ENCODE data around the gene CENATAC. TPM values are rescaled to one million over a fixed set of nuclear protein-coding genes. Genes with fewer than 3 reads are reported as not detected.
"Not testable (repeated sequence)": the region's sequence is repeated elsewhere in the genome, so short reads cannot be mapped to it uniquely, and the experiment has no call there.

CENATAC gene
- polyA plus RNA-seq, 1 donor from 2014 or later: 70.3 TPM

GRCh38 chr11:119030329-119031047, 32.5 kb downstream of the CENATAC start, which contains the start of gene SLC37A4:
Gene SLC37A4, minus strand, starts transcription at chr11:119030877.
- Histone ChIP-seq H3K9me3 (ENCODE audit: low read length) (no peaks in the 10 kb centered on the region), H3K79me2 (replicated peaks; ENCODE audit: insufficient read depth, low read length) (peaks cover 9% of the 10 kb centered on the region), H3K4me3 (ENCODE audit: low read length) (peak within 1 kb of the TSS; percentile 99), H3K4me2 (ENCODE audit: low read length) (peak within 1 kb of the TSS; percentile 97), H3K36me3 (ENCODE audit: insufficient read depth, low read length) (no peaks in the 10 kb centered on the region), H3K9ac (ENCODE audit: low read length) (peak within 1 kb of the TSS; percentile 88), H3F3A (ENCODE audit: insufficient read depth, low read length, poor library complexity, severe bottlenecking) (no peaks in the 10 kb centered on the region), H2AFZ (ENCODE audit: low read depth, low read length) (peak within 1 kb of the TSS; percentile 98), H4K20me1 (ENCODE audit: insufficient read depth) (no peaks in the 10 kb centered on the region), H3K27ac (ENCODE audit: low read length) (peak within 1 kb of the TSS; percentile 66), H3K27me3 (ENCODE audit: insufficient read depth, low read depth, low read length) (no peaks in the 10 kb centered on the region), H3K9me2 (ENCODE audit: insufficient read depth, low read length) (no peaks in the 10 kb centered on the region)
- no peak for TF ChIP-seq REST (IDR thresholded peaks at IDR 0.05; ENCODE audit: borderline replicate concordance)
- TF ChIP-seq SMC3 (conservative IDR thresholded peaks at IDR 0.05; ENCODE audit: poor library complexity): peak; percentile 41
- TF ChIP-seq CTCF (IDR thresholded peaks at IDR 0.05; ENCODE audit: poor library complexity, severe bottlenecking): no peak
- no peak for TF ChIP-seq TAF1 (IDR thresholded peaks at IDR 0.05; ENCODE audit: low read depth)
- peak; percentile 81 for TF ChIP-seq POLR2AphosphoS5 (IDR thresholded peaks at IDR 0.05)
- no peak for TF ChIP-seq EZH2 (IDR thresholded peaks at IDR 0.05; ENCODE audit: borderline replicate concordance, insufficient read depth, low read length, poor library complexity, severe bottlenecking)
- TF ChIP-seq RAD21 (conservative IDR thresholded peaks at IDR 0.05): no peak
- TF ChIP-seq EP300 (conservative IDR thresholded peaks at IDR 0.05; ENCODE audit: poor library complexity, severe bottlenecking): peak; percentile 20
- peak; percentile 86 for TF ChIP-seq MXI1 (conservative IDR thresholded peaks at IDR 0.05; ENCODE audit: poor library complexity, severe bottlenecking)

GRCh38 chr11:119031912-119032280, 34.0 kb downstream of the CENATAC start:
- H3F3A ChIP-seq (ENCODE audit: insufficient read depth, low read length, poor library complexity, severe bottlenecking): no peaks in the 10 kb centered on the region
- no peaks in the 10 kb centered on the region for H3K36me3 ChIP-seq (ENCODE audit: insufficient read depth, low read length)
- H3K4me3 ChIP-seq (ENCODE audit: low read length): no peak overlapping the region
- no peaks in the 10 kb centered on the region for H4K20me1 ChIP-seq (ENCODE audit: insufficient read depth)
- no peaks in the 10 kb centered on the region for H3K27me3 ChIP-seq (ENCODE audit: insufficient read depth, low read depth, low read length)
- H2AFZ ChIP-seq (ENCODE audit: low read depth, low read length): no peak overlapping the region
- no peak overlapping the region for H3K9ac ChIP-seq (ENCODE audit: low read length)
- TF ChIP-seq TAF1 (IDR thresholded peaks at IDR 0.05; ENCODE audit: low read depth) (no peak), SMC3 (conservative IDR thresholded peaks at IDR 0.05; ENCODE audit: poor library complexity) (no peak), RAD21 (conservative IDR thresholded peaks at IDR 0.05) (no peak), EZH2 (IDR thresholded peaks at IDR 0.05; ENCODE audit: borderline replicate concordance, insufficient read depth, low read length, poor library complexity, severe bottlenecking) (no peak), EP300 (conservative IDR thresholded peaks at IDR 0.05; ENCODE audit: poor library complexity, severe bottlenecking) (no peak), REST (IDR thresholded peaks at IDR 0.05; ENCODE audit: borderline replicate concordance) (no peak), MXI1 (conservative IDR thresholded peaks at IDR 0.05; ENCODE audit: poor library complexity, severe bottlenecking) (no peak), CTCF (IDR thresholded peaks at IDR 0.05; ENCODE audit: poor library complexity, severe bottlenecking) (no peak), POLR2AphosphoS5 (IDR thresholded peaks at IDR 0.05) (no peak)
- no peak overlapping the region for H3K4me2 ChIP-seq (ENCODE audit: low read length)
- no peak overlapping the region for H3K27ac ChIP-seq (ENCODE audit: low read length)
- peaks cover 9% of the 10 kb centered on the region for H3K79me2 ChIP-seq (replicated peaks; ENCODE audit: insufficient read depth, low read length)
- H3K9me3 ChIP-seq (ENCODE audit: low read length): no peaks in the 10 kb centered on the region
- H3K9me2 ChIP-seq (ENCODE audit: insufficient read depth, low read length): no peaks in the 10 kb centered on the region

- not testable (repeated sequence) for H3F3A ChIP-seq (ENCODE audit: insufficient read depth, low read length, poor library complexity, severe bottlenecking); H4K20me1 ChIP-seq (ENCODE audit: insufficient read depth); H3K27ac ChIP-seq (ENCODE audit: low read length); H3K9me2 ChIP-seq (ENCODE audit: insufficient read depth, low read length); H3K27me3 ChIP-seq (ENCODE audit: insufficient read depth, low read depth, low read length); H2AFZ ChIP-seq (ENCODE audit: low read depth, low read length); H3K4me2 ChIP-seq (ENCODE audit: low read length); H3K36me3 ChIP-seq (ENCODE audit: insufficient read depth, low read length); H3K4me3 ChIP-seq (ENCODE audit: low read length); H3K79me2 ChIP-seq (replicated peaks; ENCODE audit: insufficient read depth, low read length); H3K9ac ChIP-seq (ENCODE audit: low read length); H3K9me3 ChIP-seq (ENCODE audit: low read length)
Observed at GRCh38 chr11:119033421-119033820, 35.5 kb downstream of the CENATAC start.

Measured in neural cell (in vitro differentiated cells).